Fibroblast of skin of right quadriceps (primary cell): Measurements from ENCODE around the gene BPIFA1.

Experiments used
- DNase-seq: peaks from one replicate; pipeline ENCODE4 v3.0.0-alpha.2; 2013

BPIFA1 gene

DNA sequence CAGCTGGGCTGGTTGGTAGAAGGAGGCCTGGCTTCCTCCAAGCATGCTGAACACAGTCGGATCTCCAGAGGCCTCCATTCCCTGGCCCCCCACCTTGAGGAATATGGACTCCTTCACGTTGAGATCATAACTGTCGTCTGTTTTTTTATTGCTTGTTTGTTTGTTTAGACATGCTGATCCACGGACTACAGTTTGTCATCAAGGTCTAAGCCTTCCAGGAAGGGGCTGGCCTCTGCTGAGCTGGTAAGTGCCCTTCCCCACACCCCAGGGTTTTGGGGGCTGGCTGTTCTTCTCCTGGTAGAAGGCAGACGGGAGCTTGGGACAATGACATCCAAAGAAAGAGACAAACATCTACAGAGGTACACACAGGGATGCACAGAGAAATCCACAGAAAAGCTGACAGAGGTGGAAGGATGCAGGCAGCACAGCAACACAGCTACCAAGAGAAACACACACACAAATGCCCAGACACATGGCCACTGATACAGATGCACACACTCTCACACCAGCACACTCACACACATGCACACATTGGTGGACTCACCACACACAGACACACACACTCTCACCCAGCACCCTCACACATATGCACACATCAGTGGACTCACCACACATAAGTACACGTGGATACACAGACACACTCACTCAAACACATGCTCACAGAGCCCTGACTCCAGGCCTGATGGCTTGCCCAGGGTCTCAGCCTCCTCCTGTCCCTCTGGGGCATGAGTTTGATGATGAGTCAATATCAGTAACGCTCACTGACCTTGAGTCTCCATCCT, 6.7 kb downstream of the BPIFA1 start:
- no peak for DNase-seq

DNA sequence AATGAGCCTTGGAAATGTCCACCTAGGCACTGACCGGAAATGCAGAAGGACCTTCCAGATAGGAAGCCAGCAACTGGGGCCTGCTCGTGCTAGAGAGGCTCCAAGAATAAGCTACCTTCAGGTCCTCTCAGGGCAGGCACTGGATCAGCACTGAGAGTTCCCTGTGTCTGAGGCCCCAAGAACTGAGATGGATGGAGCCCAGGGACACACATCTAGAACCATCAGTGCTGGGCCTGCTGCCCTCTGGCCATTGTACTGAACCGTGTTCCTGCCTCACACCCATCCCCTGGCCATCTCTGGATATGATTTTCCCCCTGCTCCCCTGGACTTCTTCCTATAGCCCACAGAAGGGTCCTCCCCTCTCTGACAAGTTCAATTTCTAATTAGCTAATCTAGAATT, 10.3 kb downstream of the BPIFA1 start:
- DNase-seq = no peak

- DNase-seq = no peak
Measured at GRCh38 chr20:33249456-33249855, 13.7 kb downstream of the BPIFA1 start.

DNA sequence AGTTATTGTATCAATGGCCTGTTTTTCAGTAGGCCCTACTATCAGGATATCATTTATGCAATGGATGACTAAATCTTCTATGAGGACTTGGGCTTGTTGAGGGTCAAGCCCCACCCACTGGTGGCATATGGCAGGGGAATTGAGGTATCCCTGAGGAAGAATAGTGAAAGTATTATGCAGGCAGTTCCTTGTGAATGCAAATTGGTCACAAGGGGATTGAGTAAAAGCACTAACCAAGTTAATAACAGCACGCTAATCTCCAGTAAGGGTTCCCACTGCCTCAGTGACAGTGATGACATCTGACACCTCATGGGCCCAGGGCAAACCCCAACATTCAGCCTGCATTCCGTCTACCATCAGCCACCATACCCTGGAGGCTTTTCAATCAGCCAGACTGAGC, 14.9 kb downstream of the BPIFA1 start:
- no peak for DNase-seq

GRCh38 chr20:33251496-33251895, 15.7 kb downstream of the BPIFA1 start:
- DNase-seq = no peak

DNA sequence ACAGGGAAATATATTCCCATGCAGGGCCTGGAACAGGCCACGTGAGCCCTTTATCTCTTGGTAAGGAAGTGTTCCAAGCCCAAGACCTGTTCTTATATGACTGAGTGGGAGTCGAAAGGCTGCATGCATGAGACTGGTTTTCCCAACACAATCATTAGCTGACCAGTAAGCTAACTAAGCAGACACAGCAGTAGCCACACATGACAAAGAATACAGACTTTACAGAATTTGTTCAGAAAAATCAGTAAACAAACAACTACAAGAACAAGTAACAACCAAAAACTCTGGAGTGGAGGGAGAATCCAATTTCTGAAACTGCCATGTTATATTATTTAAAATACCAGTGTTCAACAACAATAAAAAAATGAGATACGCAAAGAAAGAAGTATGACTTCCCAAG, 16.7 kb downstream of the BPIFA1 start:
- no peak for DNase-seq

DNA sequence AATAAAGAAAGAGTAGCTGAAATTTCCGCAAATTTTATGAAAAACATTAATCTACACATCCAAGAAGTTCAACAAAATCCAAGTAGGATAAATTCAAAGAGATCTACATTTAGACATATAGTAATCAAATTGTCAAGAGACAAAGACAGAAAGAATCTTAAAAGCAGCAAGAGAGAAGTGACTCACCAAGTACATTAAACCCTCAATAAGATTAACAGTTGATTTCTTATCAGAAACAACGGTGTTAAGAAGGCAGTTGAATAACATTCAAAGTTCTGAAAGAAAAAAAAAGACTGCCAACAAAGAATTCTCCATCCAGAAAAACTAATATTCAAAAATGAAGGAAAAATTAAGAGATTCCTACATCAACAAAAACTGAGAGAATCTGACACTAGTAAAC, 19.2 kb downstream of the BPIFA1 start:
- DNase-seq = no peak

DNA sequence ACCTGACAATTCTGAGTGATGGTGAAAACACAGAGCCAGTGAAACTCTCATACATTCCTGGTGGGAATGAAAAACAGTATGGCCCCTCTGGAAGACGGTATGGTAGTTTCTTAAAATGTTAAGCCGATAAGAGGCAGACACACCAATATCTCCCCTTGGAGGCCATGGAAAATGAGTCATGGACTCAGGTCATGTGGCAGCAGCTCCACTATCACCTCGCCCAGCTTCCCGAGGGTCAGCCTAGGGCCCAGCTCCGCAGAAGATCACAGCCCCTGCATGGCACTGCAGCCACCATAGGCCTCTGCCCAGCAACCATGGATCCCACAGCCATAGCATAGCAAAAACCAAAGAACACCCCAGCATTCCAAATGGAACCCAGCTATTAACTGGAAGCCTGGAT, 21.4 kb downstream of the BPIFA1 start:
- no peak for DNase-seq

- no peak for DNase-seq
Measured at GRCh38 chr20:33259371-33259770, 23.6 kb downstream of the BPIFA1 start.

- no peak for DNase-seq
Measured at GRCh38 chr20:33261465-33261864, 25.7 kb downstream of the BPIFA1 start.

DNA sequence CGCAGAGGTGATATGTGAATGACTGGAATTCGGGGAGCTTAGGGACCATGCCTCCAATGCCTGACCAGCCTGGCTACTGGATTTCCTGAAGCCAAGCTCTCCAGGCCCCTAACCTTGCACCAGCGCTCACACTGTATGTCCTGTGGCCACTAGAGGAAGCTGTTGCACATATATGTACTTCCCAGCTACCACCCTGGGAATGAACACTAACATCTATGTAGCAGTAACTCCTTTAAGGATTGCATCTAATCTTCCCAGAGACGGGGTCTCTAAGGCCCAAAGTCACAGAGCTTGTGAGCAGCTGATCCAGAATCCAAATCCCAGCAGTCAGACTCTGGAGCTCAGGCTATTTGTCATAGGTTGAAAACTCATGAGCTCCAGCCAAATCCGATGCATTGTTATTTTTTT, 26.9 kb downstream of the BPIFA1 start:
- DNase-seq = peak; percentile 14

DNA sequence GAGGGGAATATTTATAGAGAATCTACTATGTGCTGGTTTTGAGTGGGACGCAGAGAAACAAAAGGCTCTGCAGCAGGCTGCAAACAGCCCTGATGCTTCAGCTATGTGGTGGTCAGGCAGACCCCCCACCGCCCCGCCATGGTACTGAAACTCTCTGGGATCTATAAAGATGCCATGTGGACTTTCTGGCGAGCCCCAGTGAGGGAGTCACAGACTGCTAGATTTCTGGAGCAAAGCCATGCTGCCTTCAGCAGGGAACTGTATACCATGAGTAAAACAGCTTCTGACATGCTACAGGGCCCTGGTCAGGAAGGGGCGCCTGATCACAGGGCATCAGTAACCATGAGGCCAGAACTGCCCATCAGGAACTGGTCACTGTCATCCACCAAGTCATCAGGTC, 28.0 kb downstream of the BPIFA1 start:
- DNase-seq = no peak

DNA sequence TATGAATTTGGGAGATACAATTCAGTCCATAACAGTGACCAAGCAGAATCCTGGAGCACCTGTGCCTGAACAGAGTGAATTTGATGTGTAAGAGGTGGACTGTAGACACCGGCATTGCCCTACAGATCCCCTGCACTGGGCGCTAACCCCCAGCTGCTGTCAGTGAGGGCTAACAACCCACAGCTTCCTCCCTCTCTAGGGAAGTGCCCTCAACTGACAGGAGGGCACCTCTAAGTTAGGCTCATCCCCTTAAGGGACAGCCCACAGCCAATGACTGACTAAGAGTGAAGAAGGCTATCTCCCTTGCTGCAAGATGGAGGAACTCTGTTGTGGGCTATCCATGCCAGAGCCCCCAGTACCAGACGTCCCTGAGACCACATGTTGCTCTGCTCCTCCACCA, 31.9 kb downstream of the BPIFA1 start:
- DNase-seq = no peak

- DNase-seq = no peak
Measured at GRCh38 chr20:33272155-33272873, 36.5 kb downstream of the BPIFA1 start.

DNA sequence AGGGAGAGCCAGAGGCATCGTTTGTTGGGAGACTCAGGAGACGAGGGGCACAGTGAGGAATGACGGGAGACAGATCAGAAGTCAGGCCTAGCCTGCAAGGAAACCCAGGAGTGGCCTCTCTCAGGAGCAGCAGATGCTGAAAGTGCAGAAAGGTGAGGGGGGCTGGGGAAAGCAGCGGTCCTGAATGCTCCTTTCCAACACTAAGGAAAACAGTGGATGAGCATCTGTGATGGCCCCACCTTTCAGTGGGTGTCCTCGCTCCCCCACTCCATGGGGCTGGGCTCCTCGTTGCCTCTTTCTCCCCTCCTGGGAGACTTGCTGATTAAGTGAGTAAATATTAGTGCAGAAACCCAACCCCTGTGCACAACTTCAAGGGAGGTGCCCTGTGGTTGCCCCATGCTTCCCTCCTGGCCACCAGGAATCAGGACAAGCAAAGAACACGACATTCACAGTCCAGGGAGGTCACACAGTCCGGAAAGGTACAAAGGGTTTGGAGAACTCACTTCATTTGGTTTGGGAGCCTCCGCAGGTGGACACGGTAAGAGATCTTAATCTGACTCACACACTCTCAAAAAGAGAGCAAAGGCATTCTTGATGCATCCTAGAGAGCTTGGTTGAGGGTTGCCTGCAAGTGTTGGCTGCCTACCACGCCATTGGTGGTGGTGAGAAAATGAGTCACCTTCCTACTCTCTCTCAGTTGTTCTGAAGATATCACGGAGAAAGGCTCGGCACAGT, 37.5 kb downstream of the BPIFA1 start:
- no peak for DNase-seq

- DNase-seq = no peak
Measured at GRCh38 chr20:33275215-33275614, 39.4 kb downstream of the BPIFA1 start.

DNA sequence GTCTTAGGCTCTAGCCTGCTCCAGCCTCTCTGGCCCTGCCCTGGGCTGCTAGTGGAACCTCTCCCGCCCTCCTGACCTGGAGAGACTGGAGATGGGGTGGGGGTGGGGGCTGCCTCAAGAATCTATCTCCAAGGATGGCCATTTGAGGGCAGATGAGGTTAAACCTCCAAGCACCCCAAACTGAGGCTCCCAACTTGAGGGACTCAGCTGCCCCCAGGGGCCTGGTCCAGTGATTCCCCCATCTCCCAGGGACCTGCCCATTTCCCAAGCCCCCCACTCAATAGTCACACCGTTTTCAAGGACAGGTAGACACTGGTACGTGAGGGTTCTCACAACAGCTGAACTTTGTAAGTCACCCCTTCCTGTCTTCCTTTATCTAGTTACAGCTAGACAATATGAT, 40.1 kb downstream of the BPIFA1 start:
- DNase-seq = no peak

GRCh38 chr20:33276303-33277113, 40.7 kb downstream of the BPIFA1 start:
- DNase-seq = no peak

DNA sequence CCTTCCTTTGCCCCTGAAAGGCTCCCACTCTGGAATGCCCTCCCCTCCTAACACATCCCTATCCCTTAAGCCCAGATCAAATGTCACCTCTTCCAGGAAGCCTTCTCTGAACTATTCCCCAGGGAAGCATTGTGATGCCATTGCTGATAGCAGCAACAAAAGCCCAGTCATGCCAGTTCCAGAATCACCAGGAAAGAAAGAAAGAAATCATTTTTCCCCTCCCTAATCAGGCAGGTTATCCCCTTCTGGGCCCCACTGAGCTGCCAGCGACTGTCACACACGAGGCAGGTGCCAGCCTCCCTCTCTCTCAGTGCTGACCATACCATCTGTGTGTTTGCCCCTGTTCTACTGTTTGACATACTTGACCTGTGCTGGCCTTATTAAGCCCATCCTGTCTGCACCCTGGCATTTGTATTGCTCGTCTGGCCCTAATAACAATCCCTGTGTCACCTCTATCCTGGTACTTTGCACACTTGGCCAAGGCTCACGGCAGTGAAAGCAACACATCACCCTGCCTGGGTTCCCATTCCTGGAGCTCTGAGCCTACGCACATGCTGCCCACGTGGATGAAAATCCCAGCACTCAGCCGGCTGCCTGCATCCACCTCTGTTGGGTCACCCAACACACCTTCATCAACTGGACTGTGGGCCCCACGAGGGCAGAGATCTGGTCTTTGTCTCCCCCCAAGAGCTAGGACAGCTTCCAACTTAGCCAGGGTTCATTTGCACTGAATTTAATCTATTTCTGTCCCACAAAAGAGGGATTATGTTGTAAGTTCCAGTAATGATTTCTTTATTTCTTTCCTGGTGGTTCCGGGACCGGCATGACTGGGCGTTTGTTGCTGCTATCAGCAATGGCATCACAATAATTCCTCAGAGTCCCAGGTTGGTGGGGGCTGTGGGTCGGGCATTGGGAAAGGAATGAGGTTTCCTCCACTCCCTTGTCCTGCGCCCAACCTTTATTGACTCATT, 42.0 kb downstream of the BPIFA1 start:
- no peak for DNase-seq

DNA sequence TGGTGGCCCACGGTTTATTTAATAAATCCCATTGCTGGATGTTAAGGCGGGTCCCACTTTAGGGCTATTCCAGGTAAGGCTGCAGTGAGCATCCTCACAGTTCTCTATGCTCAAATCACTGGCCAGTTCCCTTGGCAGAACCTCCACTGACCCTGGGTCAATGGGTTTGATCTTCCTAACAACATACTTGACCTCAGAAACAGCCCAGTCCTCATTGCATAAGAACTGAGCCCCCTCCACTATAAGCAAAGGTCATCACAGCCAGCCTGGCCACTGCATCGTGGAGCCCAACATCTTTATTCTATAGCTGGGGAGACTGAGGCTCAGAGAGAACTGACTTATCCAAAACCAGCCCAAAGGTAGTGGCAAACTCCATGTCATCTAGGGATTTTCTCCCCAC, 42.9 kb downstream of the BPIFA1 start:
- DNase-seq = no peak

- no peak for DNase-seq
Measured at GRCh38 chr20:33279261-33279910, 43.6 kb downstream of the BPIFA1 start.
